HEK293 (cell line): ENCODE measurements around the gene FGF22.
A peak's percentile ranks its signal among the peaks of the same experiment; 100 is the strongest.

Experiments used
- ATF2 ChIP-seq: fragments of 450-650 bp; formaldehyde crosslinking; IDR thresholded peaks from 2 replicates; pipeline ENCODE4 v1.5.1; 2016; ENCODE audit warnings: missing biosample characterization, missing genetic modification characterization, low read depth
- CTCF ChIP-seq: fragments of 450-650 bp; formaldehyde crosslinking; IDR thresholded peaks from 2 replicates; pipeline ENCODE4 v1.5.1; 2016; ENCODE audit warnings: missing biosample characterization, missing genetic modification characterization
- PATZ1 ChIP-seq: fragments of 450-650 bp; formaldehyde crosslinking; IDR thresholded peaks from 2 replicates; pipeline ENCODE4 v1.5.1; 2016; ENCODE audit warnings: missing biosample characterization, missing genetic modification characterization
- ZBTB44 ChIP-seq: fragments of 450-650 bp; IDR thresholded peaks from 2 replicates; pipeline ENCODE4 v1.5.1; 2018; ENCODE audit warnings: missing biosample characterization, mild to moderate bottlenecking, missing genetic modification characterization
- ZNF202 ChIP-seq: fragments of 450-650 bp; formaldehyde crosslinking; IDR thresholded peaks from 2 replicates; pipeline ENCODE4 v1.5.1; 2016; ENCODE audit warnings: missing biosample characterization, missing genetic modification characterization, borderline replicate concordance
- ZNF248 ChIP-seq: fragments of 450-650 bp; formaldehyde crosslinking; IDR thresholded peaks from 2 replicates; pipeline ENCODE4 v1.5.1; 2017; ENCODE audit warnings: missing biosample characterization, missing genetic modification characterization
- ZNF274 ChIP-seq, 2 experiments: fragments of 200-500 bp in 1 of 2; fragments of 450-650 bp in 1 of 2; sonication (Bioruptor generic) in 1 of 2; formaldehyde crosslinking in 1 of 2; IDR thresholded peaks; 2 replicates each; pipeline versions ENCODE4 v1.5.1 to v1.6.1; 2014 to 2016; ENCODE audit warnings: borderline replicate concordance in 1 of 2, inconsistent platforms in 1 of 2, low read length in 1 of 2, missing biosample characterization in 1 of 2, missing genetic modification characterization in 1 of 2
- ZNF639 ChIP-seq: fragments of 450-650 bp; formaldehyde crosslinking; IDR thresholded peaks from 2 replicates; pipeline ENCODE4 v1.5.1; 2016; ENCODE audit warnings: missing biosample characterization, missing genetic modification characterization

- TF ChIP-seq CTCF (tag by site-specific recombination) (no peak), ATF2 (no peak), ZNF639 (tag by site-specific recombination) (no peak), ZNF248 (tag by site-specific recombination) (no peak), PATZ1 (tag by site-specific recombination) (peak; percentile 63), ZBTB44 (tag by site-specific recombination) (no peak), ZNF274 (IDR thresholded peaks at IDR 0.05; ENCODE audit: low read length) (no peak), ZNF274 (tag by site-specific recombination; IDR thresholded peaks at IDR 0.05; ENCODE audit: borderline replicate concordance) (no peak), ZNF202 (tag by site-specific recombination) (no peak)
Measured at GRCh38 chr19:679418-680286, 40.0 kb downstream of the FGF22 start.
